Measurements from ENCODE around the gene MROH2A.
"Not testable (repeated sequence)": the region's sequence is repeated elsewhere in the genome, so short reads cannot be mapped to it uniquely, and the experiment has no call there.

Gene MROH2A, protein sequence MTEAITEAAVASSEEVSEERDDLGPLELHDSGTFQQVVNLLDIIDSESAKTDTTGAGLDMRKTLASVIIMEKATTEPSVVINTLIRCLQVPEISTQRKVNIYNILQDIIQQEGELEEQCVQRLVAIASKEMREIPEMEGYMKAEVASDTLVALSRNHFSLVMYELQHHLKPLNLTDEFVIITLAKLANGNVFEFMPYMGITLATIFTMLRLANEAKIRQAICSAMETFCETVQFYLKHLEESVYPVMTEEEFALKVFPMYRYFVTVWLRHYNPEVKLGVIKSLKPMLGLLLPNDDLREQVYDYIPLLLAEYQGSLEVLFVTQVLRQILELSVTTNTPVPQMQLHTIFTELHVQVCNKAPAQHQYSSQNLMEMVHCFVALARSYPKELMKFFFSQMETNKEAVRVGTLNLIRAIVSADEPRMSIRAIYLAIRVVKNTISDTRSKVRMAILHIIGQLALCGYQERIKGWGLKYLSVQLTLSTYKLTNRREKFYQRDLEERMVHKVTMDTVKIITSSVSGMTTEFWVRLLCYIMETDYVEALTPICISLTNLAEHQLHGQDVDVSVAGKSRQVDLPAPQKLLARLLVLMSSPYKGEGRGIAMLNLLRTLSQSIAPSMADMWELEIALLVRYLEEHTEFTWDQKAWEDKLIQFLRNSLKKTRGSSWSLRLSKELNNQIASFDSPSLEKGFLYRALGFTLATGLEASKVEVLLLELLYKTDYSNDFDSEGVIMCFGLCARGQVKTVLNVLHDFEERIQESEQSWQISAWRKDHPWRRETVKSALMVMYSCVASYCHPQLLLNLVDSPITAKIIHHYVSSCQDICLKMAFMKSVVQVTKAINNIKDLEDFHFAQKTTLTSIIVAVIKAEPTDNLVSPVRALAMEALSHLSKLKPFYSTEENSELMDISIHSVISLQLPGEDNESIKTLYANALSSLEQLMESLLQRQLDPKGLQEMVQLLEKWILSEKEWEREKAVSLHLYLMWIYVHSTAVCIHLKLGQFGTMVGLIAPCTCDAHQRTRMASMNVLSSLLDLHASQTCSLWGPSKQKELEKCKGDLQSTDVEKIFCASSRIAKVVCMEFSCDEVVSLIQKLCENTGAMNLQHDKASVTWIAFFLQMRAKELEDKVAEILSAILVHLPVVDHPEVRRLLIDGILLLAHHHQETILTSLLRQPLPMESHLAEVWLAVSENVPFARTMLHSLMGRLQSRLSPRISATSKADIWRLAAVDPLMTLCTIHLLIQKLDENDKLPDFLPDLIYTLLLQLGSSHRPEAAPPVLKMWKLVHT (N-terminal part only)

GRCh38 chr2:233778030-233778429, at the start of gene MROH2A:
MROH2A (plus strand) TSS chr2:233778330; CDS start chr2:233779359, 1,029 bp downstream.
- DNase-seq, result no peak
- Mint-ChIP-seq H3K27me3 (peaks cover 30 to 38% of the 10 kb centered on the region in 2 donors), H3K36me3 (peaks cover 4 to 9% of the 10 kb centered on the region in 2 donors), H3K9me3 (peaks cover 9 to 21% of the 10 kb centered on the region in 2 donors), H3K4me3 (no peak within 1 kb of the TSS), H3K4me1 (no peaks in the 10 kb centered on the region), H3K27ac (no peak within 1 kb of the TSS)
- no peak for ATAC-seq (replicated peaks)

DNA sequence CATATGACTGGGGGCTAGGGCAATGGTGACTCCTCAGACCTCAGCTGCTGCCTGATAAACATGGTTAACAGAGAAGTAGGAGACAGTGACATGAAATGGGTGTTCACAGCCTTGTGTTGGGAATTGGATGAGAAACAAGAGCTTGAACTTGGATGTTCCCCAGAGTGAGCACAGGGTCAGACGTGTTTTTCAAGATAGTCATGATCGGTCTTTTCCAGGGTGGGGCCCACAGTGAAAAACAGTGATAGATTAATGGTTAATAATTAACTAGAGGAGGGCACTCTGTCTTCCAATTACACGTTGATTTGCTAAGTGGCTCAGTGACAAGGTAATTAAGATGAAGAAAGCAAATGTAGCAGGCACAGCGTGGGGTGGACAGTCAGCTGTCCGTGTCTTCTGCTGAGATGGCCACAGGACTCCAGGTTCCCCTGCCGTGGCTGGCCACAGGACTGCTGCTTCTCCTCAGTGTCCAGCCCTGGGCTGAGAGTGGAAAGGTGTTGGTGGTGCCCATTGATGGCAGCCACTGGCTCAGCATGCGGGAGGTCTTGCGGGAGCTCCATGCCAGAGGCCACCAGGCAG, 49.3 kb upstream of the MROH2A start, which contains the start of gene UGT1A3:
Gene UGT1A3 (plus strand): TSS at position 320 of the 579 bp plus-strand sequence. CDS start 85 bp downstream, at position 405.
- DNase-seq, result no peak
- peaks cover 24 to 39% of the 10 kb centered on the region in 2 donors for H3K27me3 Mint-ChIP-seq
- H3K36me3 Mint-ChIP-seq, result no peaks in the 10 kb centered on the region
- H3K27ac Mint-ChIP-seq, result no peak within 1 kb of the TSS
- no peak within 1 kb of the TSS for H3K4me3 Mint-ChIP-seq
- no peak for ATAC-seq (replicated peaks)
- H3K9me3 Mint-ChIP-seq, result no peaks in the 10 kb centered on the region
- peaks cover 0 to 5% of the 10 kb centered on the region in 2 donors for H3K4me1 Mint-ChIP-seq

DNA sequence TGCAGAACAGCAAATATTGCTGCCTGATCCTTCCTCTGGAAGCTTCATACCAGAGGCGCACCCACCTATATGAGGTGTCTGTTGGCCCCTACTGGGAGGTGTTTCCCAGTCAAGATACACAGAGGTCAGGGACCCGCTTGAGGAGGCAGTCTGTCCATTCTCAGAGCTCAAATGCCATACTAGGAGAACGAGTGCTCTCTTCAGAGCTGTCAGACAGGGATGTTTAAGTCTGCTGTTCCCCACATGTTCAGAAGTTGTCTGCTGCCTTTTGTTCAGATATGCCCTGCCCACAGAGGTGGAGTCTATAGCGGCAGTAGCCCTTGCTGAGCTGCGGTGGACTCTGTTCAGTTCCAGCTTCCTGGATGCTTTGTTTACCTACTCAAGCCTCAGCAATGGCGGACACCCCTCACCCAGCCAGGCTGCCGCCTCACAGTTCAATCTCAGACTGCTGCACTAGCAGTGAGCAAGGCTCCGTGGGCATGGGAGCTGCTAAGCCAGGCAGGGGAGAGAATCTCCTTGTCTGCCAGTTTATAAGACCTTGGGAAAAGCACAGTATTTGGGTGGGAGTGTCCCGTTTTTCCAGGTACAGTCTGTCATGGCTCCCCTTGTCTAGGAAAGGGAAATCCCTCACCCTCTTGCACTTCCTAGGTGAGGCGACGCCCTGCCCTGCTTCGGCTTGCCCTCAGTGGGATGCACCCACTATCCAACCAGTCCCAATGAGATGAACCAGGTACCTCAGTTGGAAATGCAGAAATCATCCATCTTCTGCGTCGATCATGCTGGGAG, 41.1 kb upstream of the MROH2A start:
- not testable (repeated sequence) for H3K9me3 Mint-ChIP-seq; H3K4me3 Mint-ChIP-seq; DNase-seq; H3K27ac Mint-ChIP-seq; H3K4me1 Mint-ChIP-seq; ATAC-seq (replicated peaks); H3K36me3 Mint-ChIP-seq
- H3K27me3 Mint-ChIP-seq, result peaks cover 46 to 55% of the 10 kb centered on the region in 2 donors

- Mint-ChIP-seq H3K27me3 (peaks cover 42 to 44% of the 10 kb centered on the region in 2 donors), H3K4me1 (no peaks in the 10 kb centered on the region), H3K9me3 (peaks cover 0 to 3% of the 10 kb centered on the region in 2 donors), H3K27ac (no peak overlapping the region), H3K4me3 (no peak overlapping the region), H3K36me3 (no peaks in the 10 kb centered on the region)
- ATAC-seq (replicated peaks) (no peak), DNase-seq (no peak)
Measured at GRCh38 chr2:233740870-233741269, 37.3 kb upstream of the MROH2A start.

GRCh38 chr2:233743464-233744259, 34.5 kb upstream of the MROH2A start:
- Mint-ChIP-seq H3K9me3 (peaks cover 3% of the 10 kb centered on the region in 2 donors), H3K27ac (no peak overlapping the region), H3K4me1 (no peaks in the 10 kb centered on the region), H3K4me3 (no peak overlapping the region), H3K27me3 (peaks cover 45 to 46% of the 10 kb centered on the region in 2 donors), H3K36me3 (no peaks in the 10 kb centered on the region)
- ATAC-seq (replicated peaks), result no peak
- DNase-seq, result no peak

DNA sequence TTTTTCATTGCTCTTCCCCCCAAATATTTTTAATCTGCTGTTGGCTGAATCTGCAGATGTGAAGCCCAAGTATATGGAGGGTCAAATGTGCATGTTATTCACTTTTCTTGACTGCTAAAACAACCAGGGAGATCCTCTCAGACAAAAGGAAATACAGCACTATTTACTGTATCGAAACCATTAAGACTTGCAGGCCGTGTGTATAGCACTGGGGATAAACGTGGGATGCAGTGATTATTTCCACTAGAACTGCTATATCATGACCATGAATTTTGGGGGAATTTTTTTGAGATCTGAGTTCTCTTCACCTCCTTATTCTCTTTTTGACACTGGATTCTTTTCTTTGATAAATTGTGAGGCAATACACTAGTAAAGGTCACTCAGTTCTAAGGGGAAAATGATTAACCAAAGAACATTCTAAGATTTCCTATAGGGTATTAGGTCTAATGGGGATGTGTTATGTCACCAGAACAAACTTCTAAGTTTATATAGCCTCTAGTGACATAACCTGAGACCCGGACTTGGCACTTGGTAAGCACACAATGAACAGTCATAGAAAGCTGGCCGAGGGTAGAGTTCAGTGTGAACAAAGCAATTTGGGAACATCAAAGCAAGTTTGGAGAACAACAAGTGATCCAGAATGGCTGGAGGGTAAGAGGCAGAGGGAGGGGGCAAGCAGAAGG, 32.9 kb upstream of the MROH2A start:
- Mint-ChIP-seq H3K9me3 (peaks cover 5 to 11% of the 10 kb centered on the region in 2 donors), H3K27me3 (peaks cover 31 to 44% of the 10 kb centered on the region in 2 donors), H3K27ac (no peak overlapping the region)

GRCh38 chr2:233745838-233746237, 32.3 kb upstream of the MROH2A start:
- H3K4me1 Mint-ChIP-seq; H3K4me3 Mint-ChIP-seq; H3K27ac Mint-ChIP-seq; ATAC-seq (replicated peaks); H3K36me3 Mint-ChIP-seq; DNase-seq: not testable (repeated sequence)
- Mint-ChIP-seq H3K27me3 (peaks cover 29 to 40% of the 10 kb centered on the region in 2 donors), H3K9me3 (peaks cover 7 to 15% of the 10 kb centered on the region in 2 donors)

More for the DNA sequence above, 32.9 kb upstream of the MROH2A start:
- no peak overlapping the region for H3K4me3 Mint-ChIP-seq
- no peak for ATAC-seq (replicated peaks)
- peaks cover 2 to 6% of the 10 kb centered on the region in 2 donors for H3K36me3 Mint-ChIP-seq
- DNase-seq, result no peak
- H3K4me1 Mint-ChIP-seq, result no peaks in the 10 kb centered on the region

DNA sequence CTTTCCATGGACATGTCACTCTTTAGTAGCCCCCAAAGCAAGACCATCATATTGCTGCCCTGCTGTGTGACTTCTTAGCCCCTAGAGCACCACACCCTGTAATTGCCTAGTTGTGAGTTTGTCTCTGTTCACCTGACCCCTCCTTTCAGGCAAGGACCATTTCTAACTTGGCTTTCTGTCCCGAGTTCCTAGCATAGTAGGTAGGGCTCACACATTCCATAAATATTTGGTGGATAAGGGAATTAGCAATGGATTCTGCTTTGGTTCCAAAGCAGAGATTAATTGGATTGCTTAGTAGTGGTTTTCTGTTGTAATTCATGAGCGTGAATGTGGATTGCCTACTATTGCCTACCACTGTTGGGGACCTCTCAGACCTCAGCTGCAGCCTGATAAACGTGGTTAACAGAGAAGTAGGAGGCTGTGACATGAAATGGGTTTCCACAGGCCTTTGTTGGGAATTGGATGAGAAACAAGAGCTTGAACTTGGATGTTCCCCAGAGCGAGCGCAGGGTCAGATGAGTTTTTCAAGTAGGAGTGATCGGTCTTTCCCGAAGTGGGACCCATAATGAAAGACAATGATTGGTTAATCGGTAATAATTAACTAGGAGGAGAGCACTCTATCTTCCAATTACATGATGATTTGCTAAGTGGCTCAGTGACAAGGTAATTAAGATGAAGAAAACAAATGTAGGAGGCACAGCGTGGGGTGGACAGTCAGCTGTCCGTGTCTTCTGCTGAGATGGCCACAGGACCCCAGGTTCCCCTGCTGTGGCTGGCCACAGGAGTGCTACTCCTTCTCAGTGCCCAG, 31.5 kb upstream of the MROH2A start:
- H3K27ac Mint-ChIP-seq, result no peak overlapping the region
- H3K27me3 Mint-ChIP-seq, result peaks cover 29 to 38% of the 10 kb centered on the region in 2 donors
- no peaks in the 10 kb centered on the region for H3K4me1 Mint-ChIP-seq
- ATAC-seq (replicated peaks) (no peak), DNase-seq (no peak)
- peaks cover 3 to 9% of the 10 kb centered on the region in 2 donors for H3K36me3 Mint-ChIP-seq
- H3K9me3 Mint-ChIP-seq, result peaks cover 15 to 23% of the 10 kb centered on the region in 2 donors
- no peak overlapping the region for H3K4me3 Mint-ChIP-seq

GRCh38 chr2:233747283-233747544, 30.9 kb upstream of the MROH2A start:
- Mint-ChIP-seq H3K9me3 (peaks cover 16 to 26% of the 10 kb centered on the region in 2 donors), H3K4me3 (no peak overlapping the region), H3K4me1 (no peaks in the 10 kb centered on the region), H3K27me3 (peaks cover 29 to 41% of the 10 kb centered on the region in 2 donors), H3K27ac (no peak overlapping the region), H3K36me3 (peaks cover 3 to 11% of the 10 kb centered on the region in 2 donors)
- no peak for ATAC-seq (replicated peaks)
- no peak for DNase-seq

DNA sequence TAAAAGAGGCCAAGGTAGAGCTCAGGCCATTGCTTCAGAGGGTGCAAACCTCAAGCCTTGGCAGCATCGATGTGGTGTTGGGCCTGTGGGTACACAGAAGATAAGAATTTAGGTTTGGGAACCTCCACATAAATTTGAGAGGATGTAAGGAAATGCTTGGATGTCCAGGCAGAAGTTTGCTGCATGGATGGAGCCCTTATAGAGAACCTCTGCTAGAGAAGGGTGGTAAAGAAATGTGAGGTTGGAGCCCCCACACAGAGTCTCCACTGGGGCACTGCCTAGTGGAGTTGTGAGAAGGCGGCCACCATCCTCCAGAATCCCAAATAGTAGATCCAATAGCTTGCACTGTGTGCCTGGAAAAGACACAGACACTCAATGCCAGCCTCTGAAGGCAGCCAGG, 27.4 kb upstream of the MROH2A start:
- not testable (repeated sequence) for H3K4me1 Mint-ChIP-seq; ATAC-seq (replicated peaks); H3K4me3 Mint-ChIP-seq; H3K27ac Mint-ChIP-seq; DNase-seq
- Mint-ChIP-seq H3K36me3 (peaks cover 3 to 11% of the 10 kb centered on the region in 2 donors), H3K27me3 (peaks cover 35% of the 10 kb centered on the region in 2 donors), H3K9me3 (peaks cover 20 to 26% of the 10 kb centered on the region in 2 donors)

- H3K4me3 Mint-ChIP-seq; H3K4me1 Mint-ChIP-seq; ATAC-seq (replicated peaks); DNase-seq; H3K27ac Mint-ChIP-seq: not testable (repeated sequence)
- Mint-ChIP-seq H3K27me3 (peaks cover 31 to 32% of the 10 kb centered on the region in 2 donors), H3K36me3 (peaks cover 3 to 11% of the 10 kb centered on the region in 2 donors), H3K9me3 (peaks cover 20 to 26% of the 10 kb centered on the region in 2 donors)
Measured at GRCh38 chr2:233751212-233752009, 26.7 kb upstream of the MROH2A start.
